GM18502 (cell line): Measurements from ENCODE around the gene MPZ.

Experiments used
- ATAC-seq: cut with Tn5 transposase; IDR thresholded peaks from one replicate; pipeline ENCODE4 v1.9.1; 2021; ENCODE audit warnings: mild to moderate bottlenecking; ENCODE audit not compliant: unreplicated experiment, poor library complexity

The MPZ gene

DNA sequence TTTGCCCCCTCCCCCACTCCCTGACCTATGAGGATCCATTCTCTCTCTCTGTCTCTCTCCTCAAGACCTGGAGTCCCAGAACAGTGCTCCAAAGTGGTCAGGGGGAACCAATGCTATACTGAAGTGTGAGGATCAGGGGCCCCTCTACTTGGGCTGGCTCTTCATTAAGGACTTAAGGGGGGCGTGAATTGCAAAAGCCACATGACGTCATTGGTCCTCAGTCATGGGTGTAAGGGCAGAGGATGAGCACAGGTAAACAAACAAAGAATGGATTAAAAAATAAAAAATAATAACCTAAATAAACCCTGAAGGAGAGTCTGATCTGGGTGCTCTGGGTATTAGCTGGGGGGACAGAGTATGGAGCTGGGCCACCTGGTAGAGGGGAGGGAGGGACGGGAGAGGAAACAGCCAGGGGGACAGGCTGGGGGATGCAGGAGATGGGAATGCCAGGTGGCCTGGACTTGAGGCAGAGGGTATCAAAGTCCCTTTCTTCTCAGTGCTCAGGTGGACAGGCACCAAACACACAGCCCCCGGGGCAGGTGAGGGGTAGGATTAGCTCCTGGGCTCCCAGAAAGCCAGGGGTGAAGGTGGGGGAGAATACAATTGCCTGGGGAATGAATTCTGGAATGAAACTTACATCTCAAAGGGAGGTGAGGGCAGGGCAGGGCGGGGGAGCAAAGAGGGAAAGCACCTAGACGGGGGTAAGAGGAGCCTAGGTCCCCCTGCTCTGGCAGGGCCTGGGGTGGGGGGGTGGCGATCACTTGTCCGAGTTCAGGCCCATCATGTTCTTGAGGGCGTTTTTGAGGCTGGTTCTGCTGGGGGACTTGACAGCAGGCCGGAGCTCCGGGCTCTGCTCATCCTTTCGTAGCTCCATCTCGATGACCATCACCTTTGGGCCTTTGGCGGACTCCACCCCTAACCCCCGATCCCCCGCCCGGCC, 4.6 kb downstream of the MPZ start:
- ATAC-seq: no peak

GRCh38 chr1:161300478-161300877, 9.3 kb downstream of the MPZ start:
- ATAC-seq: no peak

GRCh38 chr1:161299347-161299746, 10.4 kb downstream of the MPZ start:
- no peak for ATAC-seq

GRCh38 chr1:161298116-161298515, 11.7 kb downstream of the MPZ start:
- ATAC-seq: no peak

DNA sequence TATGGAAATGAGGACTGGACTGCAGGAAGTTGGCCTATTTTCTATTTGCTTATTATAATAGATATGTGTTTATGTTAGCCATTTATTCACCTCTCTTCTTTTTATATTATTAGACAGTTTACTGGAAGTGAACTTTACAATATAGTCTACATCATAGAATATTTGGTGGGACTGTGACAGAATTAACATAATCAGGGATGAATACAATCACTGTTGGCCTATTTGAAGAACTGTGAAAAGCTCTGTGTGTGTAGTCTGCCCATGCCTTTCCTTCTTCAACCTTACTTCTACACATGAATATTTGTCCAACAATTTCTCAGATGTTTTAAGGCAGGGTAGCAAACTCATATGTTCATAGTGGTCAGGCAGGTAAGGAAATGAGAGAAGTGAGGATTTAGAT, 12.4 kb downstream of the MPZ start:
- ATAC-seq: no peak

DNA sequence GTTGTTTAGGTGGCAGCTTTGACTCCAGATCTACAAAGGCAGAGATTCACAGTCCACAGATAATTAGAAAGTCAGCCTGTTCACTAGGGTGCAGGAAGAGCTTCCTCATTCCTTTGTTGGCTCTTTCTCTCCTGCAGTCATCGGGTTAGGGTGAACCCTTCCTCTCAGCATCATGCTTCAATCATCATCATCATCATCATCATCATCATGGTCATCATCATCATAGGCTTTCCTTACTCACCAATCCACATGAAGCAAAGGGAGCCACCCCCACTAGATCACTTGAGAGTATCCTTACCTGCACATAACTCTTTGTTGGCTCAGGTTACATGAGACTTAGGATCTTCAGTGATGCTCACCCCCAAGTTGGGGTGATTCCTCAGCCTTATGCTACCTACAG, 19.0 kb downstream of the MPZ start:
- ATAC-seq: no peak

- no peak for ATAC-seq
These were observed 22.2 kb downstream of the MPZ start for GRCh38 chr1:161287482-161288054.

GRCh38 chr1:161285521-161285920, 24.2 kb downstream of the MPZ start:
- no peak for ATAC-seq

DNA sequence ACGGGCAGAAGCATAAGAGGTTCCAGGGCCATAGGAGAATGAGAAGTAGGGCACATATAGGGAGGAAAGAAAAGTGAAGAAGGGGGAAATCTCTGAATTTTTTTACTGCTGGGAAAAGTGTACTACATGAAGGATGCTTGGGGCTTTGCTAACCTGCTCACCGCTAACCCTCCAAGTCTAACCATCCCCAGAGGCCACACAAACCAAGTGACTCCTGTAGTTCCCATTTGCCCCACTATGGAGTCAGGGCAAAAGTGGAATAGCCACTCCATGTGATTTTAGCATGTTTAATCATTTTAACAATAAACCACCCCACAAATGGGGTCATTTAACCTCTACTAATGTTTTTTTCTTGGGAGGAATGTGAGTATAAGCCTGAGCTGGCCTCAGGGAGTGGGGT, 24.7 kb downstream of the MPZ start:
- no peak for ATAC-seq

GRCh38 chr1:161282991-161283390, 26.8 kb downstream of the MPZ start:
- no peak for ATAC-seq

DNA sequence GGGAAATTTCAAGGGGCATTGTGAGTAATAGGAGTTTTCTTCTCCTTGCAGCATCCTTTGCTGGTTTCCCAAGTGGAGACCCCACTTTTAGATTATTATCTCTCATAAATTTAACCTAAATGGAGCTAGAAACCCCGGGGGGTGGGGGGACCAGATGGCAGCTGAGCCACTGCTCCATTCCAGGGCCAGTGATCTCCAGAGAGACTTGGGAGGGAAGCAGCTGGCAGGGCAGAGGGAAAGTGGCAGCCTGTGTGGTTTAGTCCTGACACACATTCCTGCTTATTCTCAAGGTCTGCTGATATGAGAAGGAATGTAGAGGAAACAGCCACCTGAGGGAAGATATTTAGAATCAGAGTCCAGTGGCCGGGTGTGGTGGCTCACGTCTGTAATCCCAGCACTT, 34.9 kb downstream of the MPZ start:
- ATAC-seq: no peak

DNA sequence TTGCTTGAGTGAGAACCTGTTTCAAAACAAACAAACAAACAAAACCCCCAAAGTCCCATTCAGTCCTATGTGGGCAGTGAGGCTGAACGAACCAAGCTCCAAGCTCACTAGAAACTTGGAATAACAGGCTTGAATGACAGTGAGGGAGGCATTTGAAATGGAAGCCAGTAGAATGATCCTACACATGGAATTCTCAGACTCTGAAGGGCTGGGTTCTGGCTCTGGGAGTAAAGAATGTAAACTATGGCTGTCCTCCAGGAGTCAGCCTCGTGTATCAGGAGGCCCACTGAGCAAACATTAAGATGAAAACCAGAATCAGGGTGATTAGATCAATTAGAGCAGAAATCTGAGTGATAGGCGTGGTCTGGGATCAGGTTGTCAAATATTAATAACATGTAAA, 36.4 kb downstream of the MPZ start:
- ATAC-seq: no peak

- ATAC-seq: no peak
These were observed 42.4 kb downstream of the MPZ start for GRCh38 chr1:161267321-161267720.

GRCh38 chr1:161266836-161267235, 42.9 kb downstream of the MPZ start:
- no peak for ATAC-seq

DNA sequence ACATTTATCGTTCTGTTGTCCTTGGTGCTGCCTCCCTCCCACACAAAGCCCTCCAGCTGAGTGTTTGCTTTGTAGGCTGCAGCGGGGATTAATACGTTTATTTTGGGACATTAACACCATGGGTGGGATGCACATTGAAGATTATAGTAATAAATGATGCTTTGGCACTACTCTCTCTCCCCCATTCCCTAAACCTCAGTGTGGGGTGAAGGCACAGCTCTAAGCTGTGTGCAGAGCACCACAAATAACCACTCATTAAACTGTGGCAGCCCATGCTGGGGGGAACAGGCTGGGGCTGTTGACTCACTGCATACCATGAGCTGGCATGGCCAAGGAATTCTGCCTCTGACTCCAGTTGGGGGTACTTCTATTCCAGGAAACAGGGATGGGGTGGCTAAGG, 43.6 kb downstream of the MPZ start:
- ATAC-seq: no peak

- ATAC-seq: no peak
These were observed 44.5 kb downstream of the MPZ start for GRCh38 chr1:161265305-161265704.

GRCh38 chr1:161261261-161262235, 48.2 kb downstream of the MPZ start:
- ATAC-seq: no peak

- no peak for ATAC-seq
These were observed 49.1 kb downstream of the MPZ start for GRCh38 chr1:161260376-161261260.

- ATAC-seq: no peak
These were observed 50.0 kb downstream of the MPZ start for GRCh38 chr1:161259765-161260164.

- no peak for ATAC-seq
These were observed 50.4 kb downstream of the MPZ start for GRCh38 chr1:161259345-161259702.
